ENCODE data around the gene YRDC. TPM values are rescaled to one million over a fixed set of nuclear protein-coding genes. Genes with fewer than 3 reads are reported as not detected.

YRDC gene
- total and polyA plus RNA-seq, 8 donors: 9.8 to 16.9 (median 12.1) TPM

- Histone ChIP-seq H3K27ac (no peak overlapping the region), H3K9me3 (no peaks in the 10 kb centered on the region), H3K4me3 (no peak overlapping the region), H3K4me1 (no peaks in the 10 kb centered on the region), H3K27me3 (peaks cover 24 to 97% of the 10 kb centered on the region in 2 donors), H3K36me3 (no peaks in the 10 kb centered on the region)
- ATAC-seq (no peak), DNase-seq (peak in 1 of 4 donors; percentile 79)
- intact Hi-C loops (cut with DNase I): no loop called here
- no peak for TF ChIP-seq CTCF (IDR thresholded peaks at IDR 0.05)
Observed at GRCh38 chr1:37761416-37762095, 46.5 kb downstream of the YRDC start.

GRCh38 chr1:37759451-37759850, 48.6 kb downstream of the YRDC start:
- Histone ChIP-seq H3K9me3 (no peaks in the 10 kb centered on the region), H3K27me3 (peaks cover 6 to 97% of the 10 kb centered on the region in 2 donors), H3K27ac (no peak overlapping the region), H3K36me3 (no peaks in the 10 kb centered on the region), H3K4me3 (no peak overlapping the region), H3K4me1 (no peaks in the 10 kb centered on the region)
- TF ChIP-seq CTCF (IDR thresholded peaks at IDR 0.05): no peak
- intact Hi-C loops (cut with DNase I): no loop called here
- no peak for ATAC-seq
- DNase-seq: no peak

DNA sequence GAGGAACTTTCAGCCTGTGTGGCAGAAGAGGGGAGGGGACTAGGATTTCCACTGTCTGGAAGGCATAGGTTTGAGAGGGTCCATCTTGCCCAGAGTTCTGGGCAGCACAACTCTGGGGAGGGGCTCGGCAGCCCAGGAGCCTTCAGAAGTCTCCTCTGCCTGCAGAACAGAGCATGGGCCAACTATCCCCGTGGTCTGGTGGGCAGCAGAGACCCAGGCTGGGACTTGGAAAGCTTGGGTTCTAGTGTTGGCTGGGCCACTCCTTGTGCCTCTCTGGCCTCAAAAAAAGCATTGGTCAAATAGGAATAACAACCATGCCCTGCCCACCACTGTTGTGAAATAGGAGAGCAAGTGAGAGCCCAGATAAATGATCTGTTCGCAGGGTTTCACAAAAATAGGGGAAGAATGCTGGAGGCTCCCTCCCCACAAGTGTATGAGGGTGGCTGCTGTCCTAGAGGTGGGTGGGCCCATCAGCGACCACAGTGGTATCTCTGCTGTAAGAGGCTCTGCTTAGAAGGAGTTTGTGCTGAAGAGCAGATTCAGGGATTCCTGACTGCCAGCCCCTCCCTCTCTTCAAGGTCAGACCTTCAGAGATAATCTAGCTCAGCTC, 52.0 kb downstream of the YRDC start:
- no peak for TF ChIP-seq CTCF (IDR thresholded peaks at IDR 0.05)
- ATAC-seq: no peak
- intact Hi-C loops (cut with DNase I): no loop called here
- Histone ChIP-seq H3K9me3 (no peaks in the 10 kb centered on the region), H3K27ac (no peak overlapping the region), H3K4me3 (no peak overlapping the region), H3K4me1 (no peaks in the 10 kb centered on the region), H3K27me3 (peaks cover 19 to 97% of the 10 kb centered on the region in 2 donors), H3K36me3 (no peaks in the 10 kb centered on the region)
- DNase-seq: no peak

DNA sequence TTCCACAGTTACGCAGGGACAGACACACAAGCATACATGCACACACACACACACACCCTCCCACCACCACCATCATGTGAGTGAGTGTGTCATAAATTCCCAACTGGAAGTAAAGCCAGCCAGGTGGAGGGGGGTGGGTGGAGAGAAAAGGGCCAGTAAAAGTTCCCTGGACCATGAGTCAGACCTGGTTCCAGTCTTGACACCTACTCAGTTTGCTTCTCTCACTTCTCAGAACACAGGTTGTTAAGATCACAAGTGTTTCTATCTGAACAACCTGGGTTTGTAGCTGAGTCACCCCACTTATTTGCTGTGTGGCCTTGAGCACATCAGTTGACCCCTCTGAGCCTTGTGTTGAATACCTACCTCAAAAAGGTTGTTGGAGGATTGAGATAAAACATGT, 52.7 kb downstream of the YRDC start:
- Histone ChIP-seq H3K27ac (no peak overlapping the region), H3K4me1 (no peaks in the 10 kb centered on the region), H3K4me3 (no peak overlapping the region), H3K9me3 (no peaks in the 10 kb centered on the region), H3K27me3 (peaks cover 25 to 98% of the 10 kb centered on the region in 2 donors), H3K36me3 (no peaks in the 10 kb centered on the region)
- ATAC-seq (peak; percentile 69), DNase-seq (no peak)
- intact Hi-C loops (cut with DNase I): no loop called here
- no peak for TF ChIP-seq CTCF (IDR thresholded peaks at IDR 0.05)

DNA sequence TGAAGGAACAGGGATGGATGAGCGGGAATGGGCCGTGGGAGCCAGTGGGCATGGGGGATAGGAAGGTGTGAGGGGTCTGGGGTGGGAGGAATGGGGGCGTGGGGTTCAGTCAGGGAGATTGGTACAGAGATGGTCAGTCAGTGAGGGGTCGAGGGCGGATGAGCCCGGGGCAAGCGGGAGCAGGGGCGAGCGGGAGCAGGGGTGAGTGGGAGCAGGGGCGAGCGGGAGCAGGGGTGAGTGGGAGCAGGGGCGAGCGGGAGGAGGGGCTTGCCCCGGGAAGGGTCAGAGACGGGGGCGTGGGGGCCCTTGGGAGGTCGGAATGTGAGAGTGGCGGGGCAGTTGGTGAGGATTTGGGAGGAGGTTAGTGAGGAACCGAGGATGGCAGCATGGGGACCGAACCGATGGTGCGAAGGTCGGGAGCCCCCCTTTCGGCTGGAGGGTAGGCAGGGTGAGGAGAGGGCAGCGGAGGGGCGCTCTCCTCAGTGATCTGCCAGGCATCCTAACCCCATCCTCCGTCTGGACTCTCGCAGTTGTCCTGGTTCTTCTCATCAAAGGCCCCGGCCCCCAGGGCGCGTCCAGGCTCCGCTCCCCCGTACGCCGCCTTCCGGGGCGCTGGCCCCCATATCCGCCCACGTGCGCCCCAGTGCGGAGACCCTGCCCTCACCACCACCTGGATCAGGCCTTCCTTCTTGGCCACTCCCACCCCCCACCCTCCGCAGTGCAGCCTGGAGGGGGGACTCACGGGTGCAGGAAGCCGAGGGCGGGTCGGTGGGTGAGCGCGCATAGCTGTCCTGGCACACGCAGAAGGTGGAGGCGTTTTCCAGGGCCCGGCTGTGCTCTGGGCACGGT, 54.3 kb downstream of the YRDC start:
- no peaks in the 10 kb centered on the region for H3K9me3 ChIP-seq
- H3K27ac ChIP-seq: no peak overlapping the region
- intact Hi-C loops (cut with DNase I): no loop called here
- H3K27me3 ChIP-seq: peaks cover 25 to 98% of the 10 kb centered on the region in 2 donors
- no peak overlapping the region for H3K4me3 ChIP-seq
- TF ChIP-seq CTCF (IDR thresholded peaks at IDR 0.05): no peak
- H3K4me1 ChIP-seq: no peaks in the 10 kb centered on the region
- no peaks in the 10 kb centered on the region for H3K36me3 ChIP-seq
- ATAC-seq (no peak), DNase-seq (no peak)

Data from left lung (tissue), 10 donors.